Heart left ventricle (tissue), 13 donors: ENCODE results near the gene KCTD17.

Experiments used
- POLR2A ChIP-seq, 2 donors: fragments of 450-650 bp; IDR thresholded peaks; one replicate each; pipeline ENCODE4 v1.6.1; 2017; ENCODE audit warnings: antibody characterized with exemption in 2 of 2, mild to moderate bottlenecking in 2 of 2, moderate library complexity in 2 of 2
- TF ChIP-seq, protein P1 (sequence below), 12 donors: fragments of 200-600 bp; sonication (generic) in 4 of 12; IDR thresholded peaks; one replicate each; pipeline versions ENCODE4 v1.5.0 to v1.8.0; 2018 to 2022; ENCODE audit warnings: antibody characterized with exemption in 12 of 12, mild to moderate bottlenecking in 5 of 12
- donor health status: ischemic (EF 13 %, LVEDD 7.1; RV severe dilation, severe dysfunction).
- donor health status: DM: no; HTN: yes; CAD: no.
- donor health status: DM: no; HTN: no; CAD: no.
- donor health status: ischemic (EF 25% LVEDD 6.9; RV normal size, moderate dysfunction).
- donor health status: ischemic (EF 25% LVEDD 5.7; RV mildly dilated, moderate dysfunction).
- donor health status: ischemic (EF 35%, LVEDD 5.7; RV mildly dilated, moderate dysfunction).
- donor health status: nonischemic (EF 11% LVEDD 7.7; RV severe dilation, severe dysfunction).
- donor health status: DM: yes; HTN: yes; CAD: no.
- donor health status: PGD.
- donor health status: ischemic (EF 29% LVEDD 5.4; RV normal size, mild dysfunction).
- donor health status: nonischemic (EF 23%, LVEDD 6.1; RV moderate dilation, normal function).

GRCh38 chr22:37011472-37011871, 40.1 kb upstream of the KCTD17 start:
- TF ChIP-seq, protein P1, sequence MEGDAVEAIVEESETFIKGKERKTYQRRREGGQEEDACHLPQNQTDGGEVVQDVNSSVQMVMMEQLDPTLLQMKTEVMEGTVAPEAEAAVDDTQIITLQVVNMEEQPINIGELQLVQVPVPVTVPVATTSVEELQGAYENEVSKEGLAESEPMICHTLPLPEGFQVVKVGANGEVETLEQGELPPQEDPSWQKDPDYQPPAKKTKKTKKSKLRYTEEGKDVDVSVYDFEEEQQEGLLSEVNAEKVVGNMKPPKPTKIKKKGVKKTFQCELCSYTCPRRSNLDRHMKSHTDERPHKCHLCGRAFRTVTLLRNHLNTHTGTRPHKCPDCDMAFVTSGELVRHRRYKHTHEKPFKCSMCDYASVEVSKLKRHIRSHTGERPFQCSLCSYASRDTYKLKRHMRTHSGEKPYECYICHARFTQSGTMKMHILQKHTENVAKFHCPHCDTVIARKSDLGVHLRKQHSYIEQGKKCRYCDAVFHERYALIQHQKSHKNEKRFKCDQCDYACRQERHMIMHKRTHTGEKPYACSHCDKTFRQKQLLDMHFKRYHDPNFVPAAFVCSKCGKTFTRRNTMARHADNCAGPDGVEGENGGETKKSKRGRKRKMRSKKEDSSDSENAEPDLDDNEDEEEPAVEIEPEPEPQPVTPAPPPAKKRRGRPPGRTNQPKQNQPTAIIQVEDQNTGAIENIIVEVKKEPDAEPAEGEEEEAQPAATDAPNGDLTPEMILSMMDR (IDR thresholded peaks at IDR 0.05): no peak
- TF ChIP-seq POLR2A (IDR thresholded peaks at IDR 0.05): no peak
